ENCODE measurements around the gene RPL13A. TPM values are rescaled to one million over a fixed set of nuclear protein-coding genes. Genes with fewer than 3 reads are reported as not detected.

RPL13A gene
- total and polyA plus RNA-seq, 2 of the 13 experiments (the other 11 are each of a cell fraction or from before 2014, with no cell fraction given), result 2,601 to 3,407 TPM

DNA sequence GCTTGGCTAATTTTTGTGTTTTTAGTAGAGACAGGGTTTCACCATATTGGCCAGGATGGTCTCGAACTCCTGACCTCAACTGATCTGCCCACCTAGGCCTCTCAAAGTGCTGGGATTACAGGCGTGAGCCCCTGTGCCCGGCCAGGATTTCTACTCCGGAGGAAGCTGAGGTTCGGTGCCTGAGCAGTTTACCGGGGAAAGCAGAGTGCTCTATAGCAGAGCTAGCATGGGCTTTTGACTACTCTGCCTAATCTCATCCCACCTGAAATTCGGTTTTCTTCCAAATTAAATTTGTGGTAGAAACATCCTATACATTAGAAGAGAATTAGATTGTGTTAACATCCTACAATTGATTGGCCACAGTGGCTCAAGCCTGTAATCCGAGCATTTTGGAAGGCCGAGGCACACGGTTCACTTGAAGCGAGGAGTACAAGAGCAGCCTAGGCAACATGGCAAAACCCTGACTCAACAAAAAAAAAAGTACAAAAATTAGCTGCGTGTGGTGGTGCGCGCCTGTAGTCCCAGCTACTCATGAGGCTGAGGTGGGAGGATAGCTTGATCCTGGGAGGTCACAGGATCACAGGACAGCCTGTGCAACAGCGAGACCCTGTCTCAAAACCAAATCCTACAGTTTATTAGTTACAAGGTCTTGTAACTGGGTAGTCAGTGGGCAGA, 1.6 kb downstream of the RPL13A start (continued):
- TF ChIP-seq PRMT3 (CRISPR knock-in tag; IDR thresholded peaks at IDR 0.05; ENCODE audit: borderline replicate concordance, low read depth) (no peak), ZNF33B (CRISPR knock-in tag; IDR thresholded peaks at IDR 0.05) (no peak), RFX1 (IDR thresholded peaks at IDR 0.05) (no peak), POLR2A (IDR thresholded peaks at IDR 0.05; ENCODE audit: insufficient read depth in 1 of 2, low read depth in 2 of 2, low read length in 2 of 2) (no peak), MTA1 (CRISPR knock-in tag; IDR thresholded peaks at IDR 0.05; ENCODE audit: borderline replicate concordance) (no peak), ZNF263 (CRISPR knock-in tag; IDR thresholded peaks at IDR 0.05) (no peak)

DNA sequence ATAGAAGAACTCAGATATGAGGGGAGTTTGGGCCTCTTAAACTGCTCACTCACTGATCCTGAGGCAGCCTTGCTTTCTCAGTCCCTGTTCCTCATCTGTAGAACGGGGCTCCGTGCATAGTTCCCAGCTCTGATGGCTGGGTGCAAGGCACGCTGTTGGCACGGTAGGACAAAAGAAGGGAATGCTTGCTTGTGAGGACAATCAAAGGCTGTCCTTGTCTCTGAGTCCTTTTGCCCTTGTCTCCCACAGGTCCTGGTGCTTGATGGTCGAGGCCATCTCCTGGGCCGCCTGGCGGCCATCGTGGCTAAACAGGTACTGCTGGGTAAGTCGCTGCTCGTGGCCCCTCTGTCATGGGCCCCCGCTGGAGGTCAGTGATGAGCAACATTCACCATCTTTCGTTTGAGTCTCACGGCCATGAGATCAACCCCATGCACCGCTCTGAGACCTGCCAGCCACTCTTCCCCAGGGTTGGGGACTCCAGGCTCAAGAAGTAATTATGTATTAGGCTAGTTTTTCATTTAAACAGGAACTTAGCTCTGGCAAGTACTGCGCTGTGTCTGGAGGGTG, 2.3 kb downstream of the RPL13A start:
- H3K4me2 ChIP-seq (ENCODE audit: low read depth, low read length), result peak overlapping the region; percentile 90
- intact Hi-C loops (cut with micrococcal nuclease; ENCODE audit: unreplicated experiment), result no loop called here
- in situ Hi-C loops (cut with HindIII; ENCODE audit: extremely low pct_ligation_motif_present, low pct_unique_long_range_greater_than_20kb), result no loop called here
- ATAC-seq (peak; percentile 61), DNase-seq (ENCODE audit: low spot score) (peak; percentile 75), FAIRE-seq (no peak)
- H3K79me2 ChIP-seq (ENCODE audit: insufficient read depth, low read length), result peaks cover 37% of the 10 kb centered on the region
- peaks cover 45% of the 10 kb centered on the region for H4K20me1 ChIP-seq (ENCODE audit: insufficient read depth, low read length)
- peak overlapping the region; percentile 100 for H3K9ac ChIP-seq (ENCODE audit: insufficient read depth, low read depth, low read length)
- BruUV-seq (replicated peaks), result no TSS peak
- H3K36me3 ChIP-seq (replicated peaks in 1 of 2; ENCODE audit: control insufficient read depth in 1 of 2, insufficient read depth in 2 of 2, low read length in 2 of 2), result peaks cover 19 to 40% of the 10 kb centered on the region in 2 experiments
- H3K27ac ChIP-seq (ENCODE audit: extremely low read length, insufficient read depth, low read length), result peak overlapping the region; percentile 87
- no peaks in the 10 kb centered on the region for H3K9me3 ChIP-seq (ENCODE audit: low read length)
- peak overlapping the region; percentile 93 to 98 (median 97); a peak in 5 of 6 replicates for H3K4me3 ChIP-seq (replicated peaks in 1 of 3; ENCODE audit: insufficient read depth in 1 of 3, low read depth in 2 of 3, low read length in 3 of 3)
- POLR2A ChIA-PET, result interaction anchor here (0.6 to 2.9 kb wide), 5 partner anchors 11 to 101 kb away, joined by 3 to 14 read pairs (median 4); partner anchors contain the start of genes ALDH16A1 and PRR12
- 31% methylated on average over 9 of the region's 15 CpGs for WGBS (ENCODE audit: low lambda C conversion rate)
- no peak overlapping the region for H2AFZ ChIP-seq (ENCODE audit: low read length)
- peaks cover 29% of the 10 kb centered on the region for H3K4me1 ChIP-seq (ENCODE audit: insufficient read depth, low read length)
- H3K27me3 ChIP-seq (ENCODE audit: control insufficient read depth in 1 of 2, insufficient read depth in 2 of 2, low read length in 2 of 2), result peaks cover 0 to 3% of the 10 kb centered on the region in 2 experiments; a peak in 1 of 5 replicates
- CTCF ChIA-PET (ENCODE audit: low intra/inter-chr PET ratio, low total read pairs), result no interaction called here
- TF ChIP-seq SNAPC2 (CRISPR knock-in tag; IDR thresholded peaks at IDR 0.05) (0 out of 2 replicates have a peak, but pooled peaks have one; percentile 41), ARID2 (CRISPR knock-in tag; IDR thresholded peaks at IDR 0.05; ENCODE audit: borderline replicate concordance) (peak; percentile 71; the same call in 1 of the 2 replicates), ZSCAN29 (CRISPR knock-in tag; conservative IDR thresholded peaks at IDR 0.05) (no peak), HNF4G (IDR thresholded peaks at IDR 0.05; ENCODE audit: borderline replicate concordance, low read depth, low read length) (no peak), HNF4G (CRISPR knock-in tag; IDR thresholded peaks at IDR 0.05; ENCODE audit: borderline replicate concordance, low read depth) (no peak), TBP (CRISPR knock-in tag; IDR thresholded peaks at IDR 0.05) (no peak), ZC3H13 (CRISPR knock-in tag; IDR thresholded peaks at IDR 0.05) (no peak; the same call in 1 of the 2 replicates), POGZ (CRISPR knock-in tag; IDR thresholded peaks at IDR 0.05) (no peak), NCOA5 (CRISPR knock-in tag; IDR thresholded peaks at IDR 0.05) (no peak), CC2D1A (CRISPR knock-in tag; IDR thresholded peaks at IDR 0.05) (no peak), MAX (IDR thresholded peaks at IDR 0.05) (peak; percentile 54), ZFP82 (CRISPR knock-in tag; IDR thresholded peaks at IDR 0.05; ENCODE audit: borderline replicate concordance) (no peak), NFATC3 (CRISPR knock-in tag; IDR thresholded peaks at IDR 0.05) (no peak), HNRNPH1 (optimal IDR thresholded peaks at IDR 0.05; ENCODE audit: low read depth, low read length) (no peak), TGIF2 (CRISPR knock-in tag; IDR thresholded peaks at IDR 0.05) (no peak; the same call in 1 of the 2 replicates), FOXM1 (CRISPR knock-in tag; IDR thresholded peaks at IDR 0.05) (no peak), PPARG (CRISPR knock-in tag; conservative IDR thresholded peaks at IDR 0.05) (no peak), SPEN (CRISPR knock-in tag; IDR thresholded peaks at IDR 0.05; ENCODE audit: low read depth) (peak; percentile 55), HOXA3 (CRISPR knock-in tag; IDR thresholded peaks at IDR 0.05) (peak; percentile 66), TMF1 (CRISPR knock-in tag; IDR thresholded peaks at IDR 0.05; ENCODE audit: low read depth) (peak; percentile 80; the same call in 1 of the 2 replicates)

Measured in HepG2 (cell line).